Activated CD8-positive, alpha-beta T cell treated with anti-CD3 and anti-CD28 coated beads for 36 hours (primary cell): ENCODE measurements around the gene KITLG. TPM values are rescaled to one million over a fixed set of nuclear protein-coding genes. Genes with fewer than 3 reads are reported as not detected.

Source experiments
- ATAC-seq: fragments of 200-7000 bp; cut with Tn5 transposase; one replicate; pipeline ENCODE4 v1.10.0; 2021; ENCODE audit warnings: mild to moderate bottlenecking, moderate library complexity
- CTCF ChIA-PET: fragments of 350-600 bp; sonication (Branson Sonifier 250); formaldehyde crosslinking; loops from one replicate; lab custom pipeline; 2021; ENCODE audit warnings: antibody characterized with exemption; lab: Charles Lee
- POLR2A ChIA-PET: fragments of 350-600 bp; sonication (Branson Sonifier 250); formaldehyde crosslinking; loops from one replicate; lab custom pipeline; 2021; ENCODE audit warnings: antibody characterized with exemption; lab: Charles Lee
- DNase-seq: peaks from one replicate; pipeline ENCODE4 v3.0.0-alpha.2; 2020
- H3K27ac Mint-ChIP-seq: one replicate; pipeline ENCODE4 v1.8.0; 2021; ENCODE audit warnings: mild to moderate bottlenecking, mixed read lengths
- H3K27me3 Mint-ChIP-seq: one replicate; pipeline ENCODE4 v1.8.0; 2021; ENCODE audit warnings: mixed read lengths
- H3K36me3 Mint-ChIP-seq: one replicate; pipeline ENCODE4 v1.8.0; 2021; ENCODE audit warnings: low read depth, mixed read lengths
- H3K4me1 Mint-ChIP-seq: one replicate; pipeline ENCODE4 v1.8.0; 2021; ENCODE audit warnings: low read depth, mixed read lengths
- H3K4me3 Mint-ChIP-seq: one replicate; pipeline ENCODE4 v1.8.0; 2021; ENCODE audit warnings: mild to moderate bottlenecking, moderate library complexity, mixed read lengths
- H3K9me3 Mint-ChIP-seq: one replicate; pipeline ENCODE4 v1.8.0; 2021; ENCODE audit warnings: mixed read lengths
- CTCF ChIP-seq: fragments of 200-600 bp; IDR thresholded peaks from one replicate; pipeline ENCODE4 v1.8.0; 2022; ENCODE audit warnings: antibody characterized with exemption, mild to moderate bottlenecking
- intact Hi-C: fragments of 100-400 bp; cut with micrococcal nuclease; formaldehyde crosslinking; loops from one replicate; pipeline ENCODE4 v1.10.0; 2022
- total RNA-seq, 2 experiments: library from RNA; stranded (reverse); gene quantifications; one replicate each; pipeline ENCODE4 v1.2.3, GENCODE V29; 2021

Gene KITLG
- total RNA-seq, 2 experiments from 2014 or later = not detected

- H3K4me1 Mint-ChIP-seq = no peaks in the 10 kb centered on the region
- POLR2A ChIA-PET = no interaction called here
- no peak for DNase-seq
- H3K27ac Mint-ChIP-seq = no peak overlapping the region
- no peak for TF ChIP-seq CTCF
- H3K36me3 Mint-ChIP-seq = no peaks in the 10 kb centered on the region
- H3K4me3 Mint-ChIP-seq = no peak overlapping the region
- CTCF ChIA-PET = no interaction called here
- no peaks in the 10 kb centered on the region for H3K9me3 Mint-ChIP-seq
- no peak for ATAC-seq
- no peaks in the 10 kb centered on the region for H3K27me3 Mint-ChIP-seq
- intact Hi-C loops = no loop called here
These were observed 49.4 kb downstream of the KITLG start for GRCh38 chr12:88530868-88531267.

DNA sequence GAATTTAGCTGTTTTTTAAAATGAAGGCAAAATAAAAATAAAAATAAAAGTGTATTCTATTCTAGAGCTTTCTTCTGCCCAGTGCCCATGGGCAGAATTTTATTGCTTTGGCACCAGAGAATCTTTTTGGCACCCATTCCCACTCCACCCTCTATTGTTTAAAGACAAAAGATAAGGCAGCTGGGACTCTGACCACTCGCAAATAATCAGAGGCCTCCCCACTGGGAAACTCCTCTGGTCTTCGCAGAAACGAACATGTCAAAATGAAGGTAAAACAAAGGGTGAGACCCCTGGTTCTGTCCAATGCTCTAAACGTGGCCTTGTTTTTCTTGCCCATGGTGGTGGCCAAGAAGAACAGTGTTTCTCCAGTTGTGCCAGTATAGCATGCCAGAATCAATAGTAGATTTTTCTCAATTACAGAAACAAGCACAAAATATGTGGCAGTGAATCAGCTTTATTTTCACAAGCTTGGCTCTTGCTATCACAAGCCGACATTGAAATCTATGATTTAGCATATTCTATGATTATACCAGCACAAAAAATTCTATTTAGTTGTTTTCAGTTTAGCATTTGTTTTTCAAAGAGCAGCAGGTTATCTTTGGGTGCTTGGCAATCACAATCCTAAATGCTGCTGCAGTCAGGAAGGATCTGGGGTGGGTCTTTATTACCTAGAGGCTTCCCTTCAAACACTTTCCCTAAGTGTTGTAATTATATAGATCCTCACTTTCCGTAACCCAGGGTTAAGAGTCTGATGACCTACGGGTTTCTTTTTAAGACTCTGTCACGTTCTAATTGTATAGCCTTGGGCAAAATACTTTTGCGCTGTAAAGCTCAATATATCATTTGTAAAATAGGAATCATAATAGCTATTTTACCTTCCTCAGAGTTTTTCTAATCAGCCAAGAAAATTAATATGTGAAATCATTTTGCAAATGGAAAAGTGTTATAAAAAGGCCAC lies 50.5 kb downstream of the KITLG start:
- no peak overlapping the region for H3K27ac Mint-ChIP-seq
- CTCF ChIA-PET = no interaction called here

DNA sequence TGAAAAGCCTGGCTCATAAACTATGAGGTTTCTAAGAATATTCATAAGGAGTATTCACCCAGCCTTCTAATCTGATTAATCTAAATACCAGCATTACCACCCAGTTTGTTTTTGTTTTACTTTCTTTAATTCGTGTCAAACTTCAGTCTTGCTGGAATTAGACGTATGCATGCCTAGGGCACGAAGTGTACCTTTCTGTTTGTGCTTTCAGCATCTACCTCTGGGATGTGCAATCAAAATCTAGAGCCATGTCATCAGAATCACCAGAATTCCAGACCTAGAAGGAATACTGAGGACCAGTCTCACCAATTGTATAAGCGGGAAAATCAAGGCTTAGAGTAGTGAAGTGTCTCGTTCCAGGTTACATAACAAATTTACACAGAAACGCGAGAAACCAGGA lies 57.3 kb downstream of the KITLG start:
- no peak overlapping the region for H3K4me3 Mint-ChIP-seq
- no peaks in the 10 kb centered on the region for H3K4me1 Mint-ChIP-seq
- no peaks in the 10 kb centered on the region for H3K27me3 Mint-ChIP-seq
- H3K36me3 Mint-ChIP-seq = no peaks in the 10 kb centered on the region
- H3K9me3 Mint-ChIP-seq = no peaks in the 10 kb centered on the region
- H3K27ac Mint-ChIP-seq = no peak overlapping the region
- ATAC-seq = no peak
- DNase-seq = no peak
- intact Hi-C loops = no loop called here
- ChIA-PET CTCF (no interaction called here), POLR2A (no interaction called here)
- no peak for TF ChIP-seq CTCF

More for the DNA sequence above, 50.5 kb downstream of the KITLG start:
- ATAC-seq = no peak
- intact Hi-C loops = no loop called here
- Mint-ChIP-seq H3K36me3 (no peaks in the 10 kb centered on the region), H3K4me1 (no peaks in the 10 kb centered on the region), H3K27me3 (no peaks in the 10 kb centered on the region), H3K9me3 (no peaks in the 10 kb centered on the region), H3K4me3 (no peak overlapping the region)
- TF ChIP-seq CTCF = no peak
- no peak for DNase-seq
- POLR2A ChIA-PET = no interaction called here

GRCh38 chr12:88520436-88520820 lies 59.8 kb downstream of the KITLG start:
- H3K9me3 Mint-ChIP-seq = no peaks in the 10 kb centered on the region
- DNase-seq (no peak), ATAC-seq (no peak)
- no peaks in the 10 kb centered on the region for H3K27me3 Mint-ChIP-seq
- no peaks in the 10 kb centered on the region for H3K36me3 Mint-ChIP-seq
- ChIA-PET CTCF (no interaction called here), POLR2A (no interaction called here)
- H3K27ac Mint-ChIP-seq = no peak overlapping the region
- H3K4me1 Mint-ChIP-seq = no peaks in the 10 kb centered on the region
- H3K4me3 Mint-ChIP-seq = no peak overlapping the region
- TF ChIP-seq CTCF = no peak
- intact Hi-C loops = no loop called here

DNA sequence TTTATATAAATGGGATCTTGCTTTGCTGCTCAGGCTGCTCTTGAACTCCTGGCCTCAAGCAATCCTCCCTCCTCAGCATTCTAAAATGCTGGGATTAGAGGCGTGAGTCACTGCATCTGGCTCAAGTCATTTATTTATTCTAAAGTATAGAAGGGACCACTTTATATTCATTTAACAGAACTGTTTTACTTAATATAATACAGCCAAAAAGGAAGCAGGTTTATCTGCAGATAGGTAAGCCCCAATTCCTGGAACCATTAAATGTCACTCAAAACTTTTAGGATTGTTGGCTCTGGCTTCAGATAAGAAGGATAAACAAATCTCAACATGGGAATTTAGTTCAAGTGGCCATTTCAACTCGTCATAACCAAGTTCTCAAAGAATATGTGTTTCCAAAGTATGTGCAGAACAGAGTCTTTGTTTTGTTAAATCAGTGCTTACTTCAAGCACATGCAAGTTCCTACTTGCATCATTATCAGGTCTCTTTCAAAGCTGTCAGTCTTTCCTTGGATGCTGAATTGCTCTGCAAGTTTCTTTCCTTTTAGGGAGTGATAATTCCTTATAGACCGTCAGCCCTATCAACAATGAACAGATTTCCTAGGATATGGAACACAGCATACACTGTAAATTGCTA lies 60.4 kb downstream of the KITLG start:
- DNase-seq (no peak), ATAC-seq (no peak)
- Mint-ChIP-seq H3K4me3 (no peak overlapping the region), H3K27me3 (no peaks in the 10 kb centered on the region), H3K9me3 (no peaks in the 10 kb centered on the region), H3K36me3 (no peaks in the 10 kb centered on the region), H3K4me1 (no peaks in the 10 kb centered on the region), H3K27ac (no peak overlapping the region)
- ChIA-PET CTCF (no interaction called here), POLR2A (no interaction called here)
- intact Hi-C loops = no loop called here
- TF ChIP-seq CTCF = no peak
